HG03342 (cell line): ENCODE results near the gene GFOD2.

Experiments used
- ATAC-seq: cut with Tn5 transposase; IDR thresholded peaks from one replicate; pipeline ENCODE4 v1.9.1; 2021; ENCODE audit warnings: mild to moderate bottlenecking, moderate library complexity; ENCODE audit not compliant: unreplicated experiment

Gene GFOD2

GRCh38 chr16:67647681-67648080, 71.4 kb downstream of the GFOD2 start:
- ATAC-seq: no peak

GRCh38 chr16:67647111-67647651, 71.9 kb downstream of the GFOD2 start:
- no peak for ATAC-seq

DNA sequence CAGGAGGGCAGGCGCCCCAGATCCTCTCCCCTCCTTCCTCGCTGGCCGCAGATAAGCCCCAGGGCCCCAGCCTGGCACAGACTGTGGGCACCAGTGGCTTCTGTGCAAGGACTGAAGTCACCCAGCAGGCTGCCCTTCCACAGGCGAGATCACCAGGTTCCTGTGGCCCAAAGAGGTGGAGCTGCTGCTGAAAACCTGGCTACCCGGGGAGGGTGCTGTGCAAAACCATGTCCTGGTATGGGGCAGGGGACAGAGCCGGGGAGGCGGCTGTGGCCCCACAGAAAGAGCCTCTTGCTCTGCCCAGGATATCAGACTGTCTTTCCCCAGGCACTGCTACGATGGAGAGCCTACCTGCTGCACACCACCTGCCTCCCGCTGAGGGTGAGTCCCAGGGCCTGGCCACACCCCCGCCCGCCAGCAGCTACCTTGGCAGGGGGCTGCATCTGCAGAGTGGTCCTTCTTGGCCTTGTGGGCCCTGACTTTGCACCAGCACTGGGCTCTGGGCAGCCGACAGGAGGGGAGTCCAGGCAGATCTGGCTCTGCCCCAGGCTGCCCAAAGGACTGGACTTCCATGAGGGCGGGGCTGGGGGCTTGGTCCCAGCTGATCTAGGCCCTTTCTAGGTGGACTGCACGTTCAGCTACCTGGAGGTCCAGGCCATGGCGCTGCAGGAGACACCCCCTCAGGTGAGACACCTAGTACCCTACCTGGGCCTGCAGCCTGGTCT, 73.6 kb downstream of the GFOD2 start:
- ATAC-seq: peak; percentile 23

GRCh38 chr16:67644038-67644437, 75.1 kb downstream of the GFOD2 start:
- no peak for ATAC-seq

GRCh38 chr16:67641779-67642708, 77.1 kb downstream of the GFOD2 start:
- no peak for ATAC-seq

- no peak for ATAC-seq
These were observed 81.5 kb downstream of the GFOD2 start for GRCh38 chr16:67637625-67638024.

- no peak for ATAC-seq
These were observed 82.4 kb downstream of the GFOD2 start for GRCh38 chr16:67636713-67637112.

GRCh38 chr16:67632415-67633172, 86.5 kb downstream of the GFOD2 start:
- no peak for ATAC-seq

DNA sequence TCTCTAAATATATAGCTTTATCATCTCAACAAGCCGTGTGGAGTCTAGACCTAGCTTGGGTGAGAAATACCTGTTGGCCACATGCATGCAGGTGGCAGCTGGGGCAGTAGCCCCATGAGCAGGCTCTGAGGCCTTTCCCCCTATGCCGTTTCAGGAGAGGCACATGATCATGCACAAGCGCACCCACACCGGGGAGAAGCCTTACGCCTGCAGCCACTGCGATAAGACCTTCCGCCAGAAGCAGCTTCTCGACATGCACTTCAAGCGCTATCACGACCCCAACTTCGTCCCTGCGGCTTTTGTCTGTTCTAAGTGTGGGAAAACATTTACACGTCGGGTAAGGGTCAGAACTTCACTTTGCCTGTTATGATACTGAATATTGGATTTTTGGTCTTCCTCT, 90.9 kb downstream of the GFOD2 start:
- no peak for ATAC-seq
